Endothelial cell of umbilical vein (primary cell): ENCODE measurements around the gene NTF3. TPM values are rescaled to one million over a fixed set of nuclear protein-coding genes. Genes with fewer than 3 reads are reported as not detected.

ENCODE experiments used
- BruUV-seq: library from RNA; stranded (reverse); fragments of 400-500 nt; replicated peaks from 2 replicates; lab custom pipeline; 2021; lab: Mats Ljungman, UMichigan
- CTCF ChIA-PET: fragments of 300-600, 350-600 bp; sonication (Branson Sonifier 250); formaldehyde crosslinking; loops from one replicate; lab custom pipeline; 2021; ENCODE audit warnings: antibody characterized with exemption, inconsistent platforms; lab: Charles Lee
- POLR2A ChIA-PET: fragments of 300-600, 350-600 bp; sonication (Branson Sonifier 250); formaldehyde crosslinking; loops from one replicate; lab custom pipeline; 2021; ENCODE audit warnings: antibody characterized with exemption, inconsistent platforms; lab: Charles Lee
- DNase-seq: peaks from one replicate; pipeline ENCODE4 v3.0.0-alpha.2; 2011; ENCODE audit warnings: low read depth, low spot score
- FAIRE-seq: peaks from 2 replicates; lab custom pipeline; 2011; peaks lifted over from hg19 to GRCh38; lab: Jason Lieb, UNC
- H2AFZ ChIP-seq: 2 replicates; pipeline ENCODE4 v1.6.0; 2012; ENCODE audit warnings: low read depth, low read length, control low read depth, inconsistent platforms
- H3K27ac ChIP-seq: 2 replicates; pipeline ENCODE4 v1.5.1; 2011; ENCODE audit warnings: low read depth, mild to moderate bottlenecking, control low read depth, low read length, moderate library complexity; ENCODE audit not compliant: insufficient read depth
- H3K27me3 ChIP-seq, 2 experiments: 2 replicates each; pipeline versions ENCODE4 v1.6.0 to v1.6.1; 2011; ENCODE audit warnings: low read length in 2 of 2, mixed read lengths in 1 of 2; ENCODE audit not compliant: control insufficient read depth in 2 of 2, insufficient read depth in 2 of 2
- H3K36me3 ChIP-seq, 2 experiments: 2 replicates in 1 of 2; 3 replicates in 1 of 2; pipeline ENCODE4 v1.5.1; 2011; ENCODE audit warnings: low read length in 2 of 2, mild to moderate bottlenecking in 1 of 2, moderate library complexity in 1 of 2; ENCODE audit not compliant: control insufficient read depth in 2 of 2, insufficient read depth in 2 of 2; ENCODE audit errors: extremely low read depth in 1 of 2
- H3K4me1 ChIP-seq: 3 replicates; pipeline ENCODE4 v1.5.1; 2011; ENCODE audit warnings: mild to moderate bottlenecking, low read length; ENCODE audit not compliant: control insufficient read depth, insufficient read depth; ENCODE audit errors: extremely low read depth
- H3K4me2 ChIP-seq: 2 replicates; pipeline ENCODE4 v1.6.1; 2011; ENCODE audit warnings: low read length, control low read depth, mixed read lengths; ENCODE audit not compliant: insufficient read depth
- H3K4me3 ChIP-seq, 3 experiments: fragments of 200-600 bp in 1 of 3; sonication (generic), shearing (Covaris generic) in 1 of 3; replicated peaks in 1 of 3; 2 replicates each; pipeline ENCODE4 v1.5.1; 2011 to 2016; ENCODE audit warnings: control low read depth in 3 of 3, low read length in 3 of 3, mild to moderate bottlenecking in 2 of 3, inconsistent platforms in 1 of 3, low read depth in 1 of 3, moderate library complexity in 1 of 3; ENCODE audit not compliant: insufficient read depth in 1 of 3
- H3K79me2 ChIP-seq: 2 replicates; pipeline ENCODE4 v1.6.0; 2012; ENCODE audit warnings: low read length, inconsistent platforms; ENCODE audit not compliant: control insufficient read depth, insufficient read depth
- H3K9ac ChIP-seq: replicated peaks from 2 replicates; pipeline ENCODE3; 2011; ENCODE audit warnings: low read length, control low read depth; ENCODE audit not compliant: insufficient read depth; ENCODE audit errors: extremely low read depth
- H3K9me1 ChIP-seq: replicated peaks from 3 replicates; pipeline ENCODE4 v1.6.0; 2011; ENCODE audit warnings: mild to moderate bottlenecking, low read length; ENCODE audit not compliant: control insufficient read depth, insufficient read depth; ENCODE audit errors: extremely low read depth
- H3K9me3 ChIP-seq: replicated peaks from 2 replicates; pipeline ENCODE4 v1.5.1; 2012; ENCODE audit warnings: low read length, inconsistent platforms; ENCODE audit not compliant: control insufficient read depth, insufficient read depth
- H4K20me1 ChIP-seq: replicated peaks from 2 replicates; pipeline ENCODE3; 2011; ENCODE audit warnings: mild to moderate bottlenecking, low read length; ENCODE audit not compliant: control insufficient read depth, insufficient read depth; ENCODE audit errors: extremely low read depth
- CTCF ChIP-seq, 2 donors: IDR thresholded peaks; 1 replicate in 1 of 2; 2 replicates in 1 of 2; pipeline ENCODE4 v1.5.1; 2011; ENCODE audit warnings: low read length in 2 of 2, mild to moderate bottlenecking in 2 of 2, moderate library complexity in 2 of 2, control low read depth in 1 of 2, inconsistent platforms in 1 of 2, low read depth in 1 of 2; ENCODE audit not compliant: insufficient read depth in 1 of 2; ENCODE audit errors: extremely low read depth in 1 of 2
- EZH2 ChIP-seq: IDR thresholded peaks from 2 replicates; pipeline ENCODE4 v1.6.1; 2012; ENCODE audit warnings: borderline replicate concordance, low read depth, mild to moderate bottlenecking, moderate library complexity, low read length, inconsistent platforms; ENCODE audit not compliant: severe bottlenecking
- FOS ChIP-seq: IDR thresholded peaks from 2 replicates; pipeline ENCODE4 v1.6.1; 2011; ENCODE audit warnings: mild to moderate bottlenecking, low read length, moderate library complexity, borderline replicate concordance; ENCODE audit not compliant: insufficient read depth
- GATA2 ChIP-seq: IDR thresholded peaks from 2 replicates; pipeline ENCODE4 v1.7.0; 2011; ENCODE audit warnings: low read depth, mild to moderate bottlenecking, moderate library complexity, mixed read lengths, low read length; ENCODE audit not compliant: insufficient read length, insufficient read depth
- JUN ChIP-seq: IDR thresholded peaks from 2 replicates; pipeline ENCODE4 v1.6.1; 2011; ENCODE audit warnings: borderline replicate concordance, low read depth; ENCODE audit not compliant: insufficient read length, insufficient read depth
- MAX ChIP-seq: IDR thresholded peaks from 2 replicates; pipeline ENCODE4 v1.6.1; 2011; ENCODE audit not compliant: insufficient read depth, insufficient read length
- MYC ChIP-seq: IDR thresholded peaks from one replicate; pipeline ENCODE4 v1.6.1; 2011; ENCODE audit warnings: mild to moderate bottlenecking, low read depth, low read length
- POLR2A ChIP-seq: IDR thresholded peaks from 2 replicates; pipeline ENCODE4 v1.6.1; 2012; ENCODE audit warnings: low read depth, mild to moderate bottlenecking, control low read depth, low read length
- POLR2AphosphoS5 ChIP-seq: IDR thresholded peaks from 2 replicates; pipeline ENCODE4 v1.6.1; 2012; ENCODE audit warnings: low read depth, mild to moderate bottlenecking, control low read depth, low read length, moderate library complexity; ENCODE audit not compliant: insufficient read depth
- dilution Hi-C: fragments of 300-500 bp; cut with MboI; formaldehyde crosslinking; loops from one replicate; pipeline ENCODE4 v1.15.0; 2019; ENCODE audit warnings: low sequenced_read_pairs; ENCODE audit not compliant: extremely low pct_ligation_motif_present
- intact Hi-C: fragments of 100-400 bp; cut with micrococcal nuclease; formaldehyde crosslinking; loops from one replicate; pipeline ENCODE4 v1.10.0; 2022
- polyA plus RNA-seq, 4 experiments: library from polyadenylated mRNA; depleted of rRNA in 3 of 4; stranded (reverse) in 3 of 4; unstranded in 1 of 4; fragments of >200 nt; gene quantifications; 2 replicates each; pipeline versions ENCODE4 v1.2.1 to v1.2.3, GENCODE V29; 2011 to 2012; ENCODE audit warnings: missing spikeins in 1 of 4
- total RNA-seq: library from RNA; stranded (reverse); gene quantifications from 2 replicates; pipeline ENCODE4 v1.2.3, GENCODE V29; 2021

Gene NTF3
- total and polyA plus RNA-seq, 2 donors (not counting 3 experiments of a cell fraction or from before 2014, with no cell fraction given): not detected

GRCh38 chr12:5388581-5389535 lies 43.0 kb upstream of the NTF3 start:
- H3K9me1 ChIP-seq: no peaks in the 10 kb centered on the region
- no peak overlapping the region for H3K9ac ChIP-seq
- H3K27ac ChIP-seq: no peak overlapping the region
- no TSS peak for BruUV-seq
- H3K9me3 ChIP-seq: no peaks in the 10 kb centered on the region
- H3K4me2 ChIP-seq: no peak overlapping the region
- H3K27me3 ChIP-seq: peaks cover 0 to 3% of the 10 kb centered on the region in 2 experiments
- no peaks in the 10 kb centered on the region for H3K4me1 ChIP-seq
- DNase-seq: no peak
- dilution Hi-C loops (no loop called here), intact Hi-C loops (no loop called here)
- no peaks in the 10 kb centered on the region for H4K20me1 ChIP-seq
- no peaks in the 10 kb centered on the region for H3K79me2 ChIP-seq
- no peak for TF ChIP-seq EZH2
- no peak for TF ChIP-seq POLR2A
- TF ChIP-seq MYC: no peak
- no peak for TF ChIP-seq JUN
- TF ChIP-seq POLR2AphosphoS5: no peak
- no peak for TF ChIP-seq CTCF (IDR thresholded peaks at IDR 0.05; ENCODE audit: extremely low read depth in 1 of 2, insufficient read depth in 1 of 2, low read depth in 1 of 2, low read length in 2 of 2)
- no peak for TF ChIP-seq FOS
- no peak for TF ChIP-seq GATA2
- TF ChIP-seq MAX: no peak
- no peak overlapping the region for H2AFZ ChIP-seq
- no peak overlapping the region for H3K4me3 ChIP-seq
- no peak for FAIRE-seq
- H3K36me3 ChIP-seq: no peaks in the 10 kb centered on the region
- CTCF ChIA-PET: no interaction called here
- POLR2A ChIA-PET: no interaction called here
